NCI-H1417 (cell line): ENCODE data around the gene SOX10.
"Not testable (repeated sequence)": the region's sequence is repeated elsewhere in the genome, so short reads cannot be mapped to it uniquely, and the experiment has no call there.

Experiments used
- DNase-seq, 3 experiments: peaks; one replicate each; lab custom pipeline; 2025; lab: John Stamatoyannopoulos, UW

Gene SOX10

DNA sequence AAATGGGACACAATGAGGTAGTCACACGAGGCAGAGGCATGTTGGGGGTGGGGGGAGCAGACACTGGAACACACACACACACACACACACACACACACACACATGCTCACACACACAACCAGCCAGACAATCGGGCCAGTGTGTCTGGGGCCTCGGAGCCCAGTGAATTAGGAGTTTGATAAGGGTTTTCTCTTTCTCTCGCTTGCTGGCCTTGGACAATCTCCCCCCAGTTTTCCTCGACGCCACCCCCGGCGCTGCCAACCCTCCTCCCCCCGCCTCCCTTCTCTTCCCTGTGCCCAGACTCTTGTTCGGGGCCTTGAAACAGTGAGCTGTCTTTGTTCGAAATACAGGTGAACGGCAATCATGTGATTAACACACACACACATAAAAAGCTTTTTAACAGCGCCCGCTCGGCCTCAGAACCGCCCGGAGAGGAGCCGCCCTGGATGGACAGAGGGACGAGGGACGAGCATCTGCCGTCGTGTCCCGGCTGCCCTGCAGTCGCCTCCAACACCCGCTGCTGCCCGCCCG is 1.5 kb upstream of the SOX10 start:
- DNase-seq: no peak

- no peak for DNase-seq
These were observed 763 bp upstream of the SOX10 start for GRCh38 chr22:37985050-37985585.

- no peak for DNase-seq
These were observed 1.2 kb downstream of the SOX10 start for GRCh38 chr22:37982938-37983859.

- no peak for DNase-seq
These were observed 2.1 kb downstream of the SOX10 start for GRCh38 chr22:37982151-37982785.

DNA sequence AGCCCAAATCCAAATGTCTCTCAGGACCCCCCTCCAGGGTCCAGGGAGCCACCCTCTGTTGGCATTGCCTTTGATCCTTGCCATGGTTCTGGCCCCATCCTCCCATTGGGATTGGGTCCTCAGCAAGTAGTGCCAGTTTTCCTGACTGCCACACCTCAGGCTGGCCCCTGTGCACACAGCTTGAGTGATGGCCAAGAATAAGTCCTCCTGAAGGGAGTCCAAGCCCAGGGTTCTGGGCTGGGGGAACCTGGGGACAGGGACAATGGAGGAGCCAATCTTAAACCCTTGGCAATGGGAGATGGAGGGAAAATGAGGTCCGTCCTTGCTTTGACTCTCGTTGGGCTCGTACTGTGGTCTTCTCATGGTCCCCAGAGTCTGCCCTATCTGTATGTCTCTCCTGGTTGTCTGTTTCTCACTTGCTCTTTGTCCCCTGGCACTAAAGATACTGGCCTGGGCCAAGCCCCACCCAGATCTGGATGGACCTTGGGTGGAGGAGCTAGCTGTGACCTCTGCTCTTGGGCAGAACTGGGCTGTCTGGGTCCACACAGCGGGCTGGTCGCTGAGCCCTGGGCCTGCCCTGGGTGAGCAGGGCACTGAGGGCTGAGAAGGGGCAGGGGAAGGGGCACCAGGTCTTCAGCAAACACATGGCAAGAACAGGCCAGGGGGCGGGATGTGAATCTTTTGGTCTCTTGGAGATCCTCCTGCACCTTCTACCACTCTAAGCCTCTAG is 2.9 kb downstream of the SOX10 start:
- DNase-seq: no peak

- DNase-seq: no peak
These were observed 4.6 kb downstream of the SOX10 start for GRCh38 chr22:37979782-37980181.

DNA sequence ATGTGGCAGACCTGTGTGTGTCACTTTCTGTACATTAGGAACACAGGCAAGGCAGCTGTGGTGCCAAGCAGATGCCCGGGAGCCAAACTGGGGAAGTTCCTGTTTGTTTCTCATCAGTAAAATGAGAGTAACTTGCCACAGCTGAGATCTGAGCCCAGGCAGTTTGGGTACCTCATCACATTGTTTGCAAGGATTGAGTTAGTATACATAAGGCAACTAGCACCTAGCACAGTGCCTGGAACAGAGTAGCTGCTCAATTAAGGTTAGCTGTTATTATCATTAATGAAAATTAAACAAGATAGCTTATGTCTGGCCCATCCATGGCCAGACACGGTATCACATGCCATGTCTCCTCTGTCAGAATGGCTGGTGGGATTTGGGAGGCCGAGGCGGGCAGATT is 7.8 kb downstream of the SOX10 start:
- DNase-seq: no peak

DNA sequence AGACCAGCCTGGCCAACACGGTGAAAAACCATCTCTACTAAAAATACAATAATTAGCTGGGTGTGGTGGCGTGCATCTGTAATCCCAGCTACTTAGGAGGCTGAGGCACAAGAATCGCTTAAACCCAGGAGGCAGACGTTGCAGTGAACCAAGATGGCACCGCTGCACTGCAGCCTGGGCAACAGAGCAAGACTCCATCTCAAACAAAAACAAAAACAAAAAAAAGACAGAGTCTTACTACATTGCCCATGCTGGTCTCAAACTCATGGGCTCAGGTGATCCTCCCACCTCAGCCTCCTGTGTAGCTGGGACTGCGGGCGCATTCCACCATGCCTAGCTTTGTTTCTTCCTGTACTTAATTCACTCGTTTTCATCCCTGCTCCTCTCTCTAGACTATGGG is 8.3 kb downstream of the SOX10 start:
- DNase-seq: not testable (repeated sequence)

- no peak for DNase-seq
These were observed 9.2 kb downstream of the SOX10 start for GRCh38 chr22:37975153-37975552.

DNA sequence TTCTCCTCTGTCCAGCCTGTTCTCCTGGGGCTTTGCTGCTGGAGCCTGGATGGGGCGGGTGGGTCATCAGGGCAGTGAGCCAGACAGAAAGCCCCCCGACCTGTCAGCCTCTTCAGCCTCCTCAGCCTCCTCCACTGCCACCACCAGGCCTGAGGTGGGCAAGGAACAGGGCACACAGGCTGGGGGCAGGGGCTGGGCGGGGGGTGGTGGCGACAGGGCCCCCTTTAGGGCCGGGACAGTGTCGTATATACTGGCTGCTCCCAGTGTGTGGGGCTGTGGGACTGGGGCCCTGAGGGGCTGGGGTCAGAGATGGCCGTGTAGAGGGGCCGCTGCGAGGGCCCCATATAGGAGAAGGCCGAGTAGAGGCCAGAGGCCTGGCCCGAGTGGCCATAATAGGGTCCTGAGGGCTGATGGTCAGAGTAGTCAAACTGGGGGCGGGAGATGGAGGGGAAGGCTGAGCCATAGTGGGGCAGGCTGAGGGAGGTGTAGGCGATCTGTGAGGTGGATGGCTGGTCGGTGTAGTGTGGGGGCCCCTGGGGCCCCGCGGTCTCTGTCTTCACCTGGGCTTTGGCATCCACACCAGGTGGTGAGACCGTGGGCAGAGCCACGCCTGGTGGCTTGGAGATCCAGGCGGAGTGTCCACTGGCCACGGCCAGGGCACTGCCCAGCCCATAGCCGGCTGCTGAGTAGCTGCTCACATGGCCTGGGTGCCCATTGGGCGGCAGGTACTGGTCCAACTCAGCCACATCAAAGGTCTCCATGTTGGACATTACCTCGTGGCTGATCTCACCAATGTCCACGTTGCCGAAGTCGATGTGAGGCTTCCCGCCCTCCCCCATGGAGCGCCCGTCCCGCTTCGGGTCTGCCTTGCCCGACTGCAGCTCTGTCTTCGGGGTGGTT is 10.8 kb downstream of the SOX10 start:
- no peak for DNase-seq

DNA sequence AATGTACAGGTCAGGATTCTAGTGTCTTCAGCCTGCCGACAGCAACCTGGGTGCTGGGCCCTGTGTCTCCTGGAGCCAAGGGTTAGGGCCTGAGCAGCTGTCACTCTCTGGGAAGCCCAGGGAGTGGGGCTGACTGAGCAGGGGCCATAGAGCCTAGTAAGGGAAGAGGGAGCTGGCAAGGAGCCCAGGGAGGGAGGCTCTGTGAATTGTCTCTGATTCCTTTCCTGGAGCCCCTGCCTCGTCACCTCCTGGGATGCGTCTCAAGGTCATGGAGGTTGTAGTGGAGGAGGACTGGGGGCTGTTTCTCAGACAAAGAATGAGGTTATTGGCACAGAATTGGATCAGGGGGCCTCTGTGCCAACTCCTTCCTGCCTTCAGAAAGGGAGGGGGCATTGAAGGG is 11.8 kb downstream of the SOX10 start:
- DNase-seq: peak in 1 of 3 experiments; percentile 26

GRCh38 chr22:37971475-37972434 is 12.6 kb downstream of the SOX10 start:
- DNase-seq: peak in 2 of 3 experiments; percentile 10 to 46

DNA sequence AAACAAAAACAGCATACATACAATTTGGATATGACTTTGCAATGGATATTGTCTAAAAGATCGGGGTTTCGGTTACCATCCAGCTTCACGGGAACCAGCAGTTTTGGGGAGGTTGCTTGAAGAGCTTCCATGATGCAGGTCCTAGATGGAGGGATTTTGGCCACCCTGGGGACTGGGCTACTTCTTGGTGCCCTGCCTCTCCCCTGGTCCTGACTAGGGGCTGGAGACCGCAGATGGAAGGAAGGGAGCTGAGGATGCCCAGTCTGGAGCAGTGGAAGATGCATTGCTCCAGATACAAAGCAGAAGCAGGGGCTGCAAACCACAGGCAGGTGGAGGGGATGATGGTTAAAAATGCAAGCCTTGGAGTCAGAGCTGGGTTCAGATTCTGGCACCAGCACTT is 13.5 kb downstream of the SOX10 start:
- DNase-seq: no peak

- no peak for DNase-seq
These were observed 15.7 kb downstream of the SOX10 start for GRCh38 chr22:37968452-37969251.

GRCh38 chr22:37967637-37968451 is 16.5 kb downstream of the SOX10 start:
- DNase-seq: peak in 1 of 3 experiments; percentile 5

DNA sequence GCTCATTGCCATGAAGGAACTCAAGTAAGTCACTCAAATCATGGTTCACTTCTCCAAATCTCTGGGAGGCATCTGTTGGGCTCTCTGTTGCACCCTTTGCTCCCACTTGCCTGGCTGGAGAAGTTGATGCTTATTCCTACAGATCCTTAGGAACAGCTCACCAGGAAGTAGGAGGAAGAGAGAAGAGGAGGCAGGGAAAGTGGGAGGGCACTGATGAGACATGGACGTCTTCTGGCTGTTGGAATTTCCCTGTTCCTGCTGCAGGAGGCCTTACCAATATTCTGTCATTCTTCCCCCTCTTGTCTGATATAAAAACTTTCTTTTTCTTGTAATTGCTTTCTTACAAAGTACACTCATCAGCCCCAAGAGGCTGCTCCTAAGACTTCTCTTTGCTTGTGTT is 17.2 kb downstream of the SOX10 start:
- no peak for DNase-seq

DNA sequence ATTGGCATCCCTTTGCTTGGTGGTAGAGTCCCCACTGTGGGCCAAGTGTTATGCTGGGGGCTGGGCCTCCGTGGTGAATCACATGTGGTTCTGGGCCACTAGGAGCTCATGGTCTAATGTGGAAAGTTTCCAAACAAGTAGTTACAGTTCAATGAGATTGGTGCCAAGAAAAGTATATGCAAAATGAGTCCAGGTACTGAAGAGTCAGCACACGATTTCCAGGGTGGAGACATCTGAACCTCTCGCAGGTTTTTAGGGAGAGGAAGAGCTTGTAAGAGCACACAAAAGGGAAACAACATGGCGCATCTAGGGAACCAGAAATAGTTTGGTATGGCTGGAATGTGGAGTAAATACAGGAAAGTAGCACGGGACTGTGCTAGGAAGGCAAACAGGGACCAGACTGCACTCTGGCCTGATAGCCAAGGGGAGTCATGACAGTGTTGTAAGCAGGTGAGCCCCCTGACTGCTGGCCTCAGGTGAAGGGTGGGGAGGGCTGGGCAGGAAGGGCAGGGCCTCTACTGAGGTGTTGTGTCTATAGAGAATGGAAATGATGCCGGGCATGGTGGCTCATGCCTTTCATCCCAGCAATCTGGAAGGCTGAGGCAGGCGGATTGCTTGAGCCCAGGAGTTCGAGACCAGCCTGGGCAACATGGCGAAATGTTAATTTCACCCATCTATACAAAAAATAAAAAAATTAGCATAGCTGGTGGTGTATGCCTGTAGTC is 18.3 kb downstream of the SOX10 start:
- DNase-seq: no peak
